Psoas muscle (tissue), 8 donors: ENCODE measurements around the gene BCL2A1. TPM values are rescaled to one million over a fixed set of nuclear protein-coding genes. Genes with fewer than 3 reads are reported as not detected.
"Not testable (repeated sequence)": the region's sequence is repeated elsewhere in the genome, so short reads cannot be mapped to it uniquely, and the experiment has no call there.

Experiments
- ATAC-seq, 4 donors: fragments of 200-7000 bp; cut with Tn5 transposase; one replicate each; pipeline ENCODE4 v1.9.1; 2020; ENCODE audit warnings: moderate library complexity in 3 of 4, mild to moderate bottlenecking in 2 of 4
- DNase-seq, 2 donors: peaks; one replicate each; pipeline ENCODE4 v3.0.0-alpha.2; 2020
- H3K27ac ChIP-seq: fragments of 200-600 bp; one replicate; pipeline ENCODE4 v1.8.0; 2022
- H3K27me3 ChIP-seq, 3 donors: fragments of 200-600 bp in 1 of 3; one replicate each; pipeline versions ENCODE4 v1.6.1 to v1.8.0; 2013 to 2022; ENCODE audit warnings: low read length in 2 of 3, mild to moderate bottlenecking in 2 of 3, moderate library complexity in 1 of 3; ENCODE audit not compliant: insufficient read depth in 3 of 3
- H3K36me3 ChIP-seq, 2 donors: fragments of 200-600 bp in 1 of 2; one replicate each; pipeline versions ENCODE4 v1.6.1 to v1.8.0; 2013 to 2022; ENCODE audit warnings: low read depth in 1 of 2, mild to moderate bottlenecking in 1 of 2, moderate library complexity in 1 of 2; ENCODE audit not compliant: insufficient read depth in 1 of 2
- H3K4me1 ChIP-seq: fragments of 200-600 bp; one replicate; pipeline ENCODE4 v1.8.0; 2022
- H3K4me3 ChIP-seq: fragments of 200-600 bp; one replicate; pipeline ENCODE4 v1.8.0; 2022; ENCODE audit warnings: mild to moderate bottlenecking
- H3K9me3 ChIP-seq: fragments of 200-600 bp; one replicate; pipeline ENCODE4 v1.8.0; 2022
- WGBS, 3 donors: extraction: QIAGEN DNeasy Blood & Tissue Kit; methylation state at CpG; one replicate each; pipeline versions ENCODE4 v1.1.6 to v1.1.7; 2013; 5-methylcytosine and 5-hydroxymethylcytosine counted together
- intact Hi-C, 2 donors: fragments of 100-400 bp; cut with DNase I; formaldehyde crosslinking; loops; one replicate each; pipeline versions ENCODE4 v1.11.0 to v1.14.2; 2022
- polyA plus RNA-seq, 3 donors: library from polyadenylated mRNA; stranded (reverse); fragments of 200-250 nt; gene quantifications; one replicate each; pipeline ENCODE4 v1.2.3, GENCODE V29; 2013
- total RNA-seq, 4 donors: library from RNA; stranded (reverse); fragmentation: NEBNext Ultra II Directional in 2 of 4; extraction: Animal tissue kit (Norgen Biotek cat#: 25700) in 2 of 4; gene quantifications; one replicate each; pipeline versions ENCODE4 v1.2.1 to v1.2.4, GENCODE V29; 2021 to 2023
- TF ChIP-seq, protein P1 (sequence below): fragments of 200-600 bp; IDR thresholded peaks from one replicate; pipeline ENCODE4 v1.8.0; 2022; ENCODE audit warnings: antibody characterized with exemption
- donor health status: healthy with polysubstance abuse.
- donor health status: DM: no; HTN: no; CAD: no; lungs with moderate emphysema.
- donor health status: Bipolar disorder and iron deficiency.
- donor health status: healthy.
- donor health status: DM: yes; HTN: yes; CAD: no.
- donor health status: DM: no; HTN: no; CAD: no.
- donor health status: DM: no; HTN: no; CAD: no.
- donor health status: DM: yes; HTN: yes; CAD: no.

Gene BCL2A1
- total and polyA plus RNA-seq, 7 donors = 0.18 to 1.2 (median 1.0) TPM; not detected in 1

DNA sequence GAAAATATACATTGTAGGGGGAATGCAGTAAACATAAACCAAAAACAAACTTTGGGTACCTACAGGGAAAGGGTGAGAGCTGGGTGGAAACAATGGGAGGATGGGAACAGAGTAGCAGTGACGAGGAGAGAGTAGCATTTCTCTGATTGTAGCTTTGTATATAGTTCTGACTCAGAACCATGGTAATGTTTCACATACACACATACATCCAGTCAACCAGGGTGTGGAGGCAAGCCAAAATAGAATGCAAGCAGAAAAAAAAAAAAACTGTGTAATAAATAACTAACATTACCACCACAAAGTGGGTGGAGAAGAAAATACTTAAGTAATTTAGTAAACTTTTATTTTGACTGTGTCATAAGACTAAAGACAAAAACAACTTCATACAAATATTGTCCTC is 27.2 kb downstream of the BCL2A1 start:
- intact Hi-C loops = no loop called here
- TF ChIP-seq, protein P1, sequence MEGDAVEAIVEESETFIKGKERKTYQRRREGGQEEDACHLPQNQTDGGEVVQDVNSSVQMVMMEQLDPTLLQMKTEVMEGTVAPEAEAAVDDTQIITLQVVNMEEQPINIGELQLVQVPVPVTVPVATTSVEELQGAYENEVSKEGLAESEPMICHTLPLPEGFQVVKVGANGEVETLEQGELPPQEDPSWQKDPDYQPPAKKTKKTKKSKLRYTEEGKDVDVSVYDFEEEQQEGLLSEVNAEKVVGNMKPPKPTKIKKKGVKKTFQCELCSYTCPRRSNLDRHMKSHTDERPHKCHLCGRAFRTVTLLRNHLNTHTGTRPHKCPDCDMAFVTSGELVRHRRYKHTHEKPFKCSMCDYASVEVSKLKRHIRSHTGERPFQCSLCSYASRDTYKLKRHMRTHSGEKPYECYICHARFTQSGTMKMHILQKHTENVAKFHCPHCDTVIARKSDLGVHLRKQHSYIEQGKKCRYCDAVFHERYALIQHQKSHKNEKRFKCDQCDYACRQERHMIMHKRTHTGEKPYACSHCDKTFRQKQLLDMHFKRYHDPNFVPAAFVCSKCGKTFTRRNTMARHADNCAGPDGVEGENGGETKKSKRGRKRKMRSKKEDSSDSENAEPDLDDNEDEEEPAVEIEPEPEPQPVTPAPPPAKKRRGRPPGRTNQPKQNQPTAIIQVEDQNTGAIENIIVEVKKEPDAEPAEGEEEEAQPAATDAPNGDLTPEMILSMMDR = no peak
- DNase-seq (no peak), ATAC-seq (no peak)
- WGBS, 3 donors = 42 to 58% (median 54%) methylated on average over 1 of the region's 1 CpG
- Histone ChIP-seq H3K27me3 (peaks cover 0 to 3% (median 2%) of the 10 kb centered on the region in 3 donors), H3K27ac (no peak overlapping the region), H3K9me3 (no peaks in the 10 kb centered on the region), H3K36me3 (no peaks in the 10 kb centered on the region), H3K4me1 (no peaks in the 10 kb centered on the region), H3K4me3 (no peak overlapping the region)

DNA sequence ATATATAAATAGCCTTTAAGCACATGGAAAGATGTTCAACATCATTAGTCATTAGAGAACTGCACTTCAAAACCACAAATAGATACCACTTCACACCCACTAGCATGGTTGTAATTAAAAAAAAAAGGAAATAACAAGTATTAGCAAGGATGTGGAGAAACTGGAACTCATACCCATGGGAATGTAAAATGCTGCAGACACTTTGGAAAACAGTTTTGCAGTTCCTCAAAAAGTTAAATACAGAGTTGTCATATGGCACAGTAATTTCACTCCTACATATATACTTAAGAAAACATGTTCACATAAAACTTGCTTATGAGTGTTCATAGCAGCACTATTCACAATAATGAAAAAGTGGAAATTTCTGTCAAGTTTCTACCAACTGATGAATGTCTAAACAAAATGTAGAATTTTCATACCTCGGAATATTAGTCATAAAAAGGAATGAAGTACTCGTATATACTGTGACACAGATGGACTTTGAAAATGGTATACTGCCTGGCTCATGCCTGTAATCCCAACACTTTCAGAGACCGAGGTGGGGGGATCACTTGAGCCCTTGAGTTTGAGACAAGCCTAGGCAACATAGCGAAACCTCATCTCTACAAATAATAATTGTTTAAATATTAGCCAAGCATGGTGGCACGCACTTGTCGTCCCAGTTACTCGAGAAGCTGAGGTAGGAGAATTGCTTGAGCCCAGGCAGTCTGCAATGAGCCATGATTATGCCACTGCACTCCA is 28.1 kb downstream of the BCL2A1 start:
- ATAC-seq = no peak
- Histone ChIP-seq H3K36me3 (no peaks in the 10 kb centered on the region), H3K9me3 (no peaks in the 10 kb centered on the region), H3K27me3 (peaks cover 0 to 3% (median 2%) of the 10 kb centered on the region in 3 donors), H3K4me3 (no peak overlapping the region), H3K27ac (no peak overlapping the region), H3K4me1 (no peaks in the 10 kb centered on the region)
- DNase-seq = no peak
- TF ChIP-seq, protein P1 = no peak
- 75 to 86% (median 84%) methylated on average over 7 of the region's 7 CpGs for WGBS, 3 donors
- intact Hi-C loops = no loop called here

DNA sequence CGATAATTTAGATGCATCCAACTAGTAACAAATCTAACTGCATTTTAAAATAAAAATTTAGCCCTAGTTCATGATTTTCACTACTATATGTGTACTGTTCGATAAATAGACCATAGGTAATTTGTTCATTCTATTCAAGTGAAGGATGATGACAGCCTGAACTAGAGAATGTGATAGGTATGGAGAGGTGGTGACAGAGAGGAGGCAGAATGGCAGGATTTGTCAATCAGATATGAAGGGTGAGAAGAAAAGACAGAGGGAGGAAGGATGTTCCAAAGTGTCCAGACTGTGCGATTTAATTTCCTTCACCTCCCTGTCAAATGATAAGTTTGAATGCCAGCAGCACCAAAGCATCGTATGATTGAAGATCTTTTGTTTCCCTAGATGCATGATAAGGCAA is 31.6 kb downstream of the BCL2A1 start:
- TF ChIP-seq, protein P1 = no peak
- intact Hi-C loops = no loop called here
- Histone ChIP-seq H3K4me3 (no peak overlapping the region), H3K4me1 (no peaks in the 10 kb centered on the region), H3K27ac (no peak overlapping the region), H3K27me3 (peaks cover 0 to 3% (median 3%) of the 10 kb centered on the region in 3 donors), H3K36me3 (no peaks in the 10 kb centered on the region), H3K9me3 (no peaks in the 10 kb centered on the region)
- DNase-seq (no peak), ATAC-seq (no peak)
- WGBS, 3 donors = 82 to 92% (median 86%) methylated on average over 4 of the region's 4 CpGs

DNA sequence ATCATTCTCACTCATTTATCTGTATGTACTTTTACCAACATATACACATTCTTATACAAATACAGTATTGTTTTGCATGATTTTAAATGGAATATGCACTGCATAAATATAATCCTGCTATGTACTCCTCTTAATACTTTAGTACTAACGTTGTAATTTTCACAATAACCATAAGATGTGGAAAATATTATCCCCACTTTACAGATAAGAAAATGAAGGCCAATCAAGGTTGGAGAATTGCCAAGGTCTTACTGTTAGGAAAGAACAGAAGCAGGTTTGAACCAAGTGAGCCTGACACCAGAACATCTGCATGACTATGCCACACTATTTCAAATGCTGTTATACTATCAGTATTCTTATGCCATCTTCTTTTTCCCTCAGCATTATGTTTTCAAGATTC is 32.9 kb downstream of the BCL2A1 start:
- Histone ChIP-seq H3K36me3 (no peaks in the 10 kb centered on the region), H3K4me1 (no peaks in the 10 kb centered on the region), H3K9me3 (no peaks in the 10 kb centered on the region), H3K27me3 (peaks cover 0 to 8% (median 3%) of the 10 kb centered on the region in 3 donors), H3K4me3 (no peak overlapping the region), H3K27ac (no peak overlapping the region)
- ATAC-seq (no peak), DNase-seq (no peak)
- intact Hi-C loops = no loop called here
- TF ChIP-seq, protein P1 = no peak
- WGBS, 3 donors = 52 to 93% (median 84%) methylated on average over 1 of the region's 1 CpG

DNA sequence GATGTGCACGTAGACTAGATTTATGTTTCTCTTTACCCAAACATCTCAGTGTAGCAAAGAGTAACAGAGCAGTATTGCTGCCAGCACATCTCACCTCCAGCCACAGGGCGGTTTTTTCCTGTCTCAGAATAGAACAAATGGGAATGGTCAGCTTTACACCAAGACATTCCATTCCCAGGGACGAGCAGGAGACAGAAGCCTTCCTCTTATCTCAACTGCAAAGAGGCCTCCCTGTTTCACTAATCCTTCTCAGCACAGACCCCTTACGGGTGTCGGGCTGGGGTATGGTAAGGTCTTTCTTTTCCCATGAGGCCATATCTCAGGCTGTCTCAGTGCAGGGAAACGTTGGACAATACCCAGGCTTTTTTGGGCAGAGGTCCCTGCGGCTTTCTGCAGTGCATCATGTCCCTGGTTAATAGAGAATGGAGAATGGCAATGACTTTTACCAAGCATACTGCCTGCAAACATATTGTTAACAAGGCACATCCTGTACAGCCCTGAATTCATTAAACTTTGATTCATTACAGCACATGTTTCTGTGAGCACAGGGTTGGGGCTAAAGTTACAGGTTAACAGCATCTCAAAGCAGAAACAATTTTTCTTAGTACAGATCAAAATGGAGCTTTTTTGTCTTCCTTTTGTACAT is 35.3 kb downstream of the BCL2A1 start:
- 38 to 51% (median 39%) methylated on average over 7 of the region's 7 CpGs for WGBS, 3 donors
- H3K36me3 ChIP-seq, intact Hi-C loops, H3K27me3 ChIP-seq, H3K9me3 ChIP-seq, ATAC-seq, H3K4me1 ChIP-seq, H3K27ac ChIP-seq, DNase-seq, H3K4me3 ChIP-seq: not testable (repeated sequence)
